Stomach smooth muscle (tissue), 2 donors: ENCODE measurements around the gene SLC1A1.

Source experiments
- H3K27ac ChIP-seq: one replicate; pipeline ENCODE4 v1.7.0; 2013; ENCODE audit warnings: mild to moderate bottlenecking, low read length, inconsistent platforms
- H3K27me3 ChIP-seq, 2 donors: one replicate each; pipeline ENCODE4 v1.7.0; 2013; ENCODE audit warnings: low read length in 2 of 2; ENCODE audit not compliant: insufficient read depth in 2 of 2, control insufficient read depth in 1 of 2
- H3K36me3 ChIP-seq, 2 donors: one replicate each; pipeline ENCODE4 v1.7.0; 2013; ENCODE audit warnings: low read length in 2 of 2; ENCODE audit not compliant: control insufficient read depth in 2 of 2, insufficient read depth in 2 of 2
- H3K4me1 ChIP-seq: one replicate; pipeline ENCODE4 v1.7.0; 2013; ENCODE audit warnings: low read length; ENCODE audit not compliant: control insufficient read depth, insufficient read depth
- H3K4me3 ChIP-seq, 2 donors: one replicate each; pipeline ENCODE4 v1.7.0; 2013; ENCODE audit warnings: low read length in 2 of 2
- H3K9ac ChIP-seq, 2 donors: one replicate each; pipeline ENCODE4 v1.7.0; 2013; ENCODE audit warnings: low read length in 2 of 2, mild to moderate bottlenecking in 1 of 2
- H3K9me3 ChIP-seq, 2 donors: one replicate each; pipeline ENCODE4 v1.7.0; 2013; ENCODE audit warnings: low read length in 2 of 2; ENCODE audit not compliant: control insufficient read depth in 2 of 2
- donor health status: healthy.
- donor health status: Pancreatic carcinoma.

The SLC1A1 gene

DNA sequence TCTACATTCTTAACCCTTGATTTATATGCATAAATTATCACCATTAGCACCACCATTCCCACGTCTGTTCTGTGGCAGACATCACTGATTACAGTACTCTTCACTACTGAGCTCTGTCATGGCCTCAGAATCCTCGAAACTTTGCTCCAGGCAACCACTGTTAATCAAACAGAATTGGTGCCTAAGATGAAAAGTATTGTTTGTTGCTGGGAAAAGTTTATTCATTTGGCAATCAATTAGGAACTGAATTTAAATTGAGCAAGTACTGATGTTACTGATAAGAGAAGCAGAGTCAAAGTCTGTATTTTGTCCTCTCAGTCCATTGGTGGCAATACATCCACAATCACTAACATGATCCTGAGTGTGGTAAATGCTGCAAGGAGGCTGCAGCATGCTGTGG is 12.8 kb downstream of the SLC1A1 start:
- Histone ChIP-seq H3K9ac (no peak overlapping the region), H3K9me3 (no peaks in the 10 kb centered on the region), H3K36me3 (no peaks in the 10 kb centered on the region), H3K4me3 (no peak overlapping the region), H3K4me1 (no peaks in the 10 kb centered on the region), H3K27ac (no peak overlapping the region), H3K27me3 (no peaks in the 10 kb centered on the region)

DNA sequence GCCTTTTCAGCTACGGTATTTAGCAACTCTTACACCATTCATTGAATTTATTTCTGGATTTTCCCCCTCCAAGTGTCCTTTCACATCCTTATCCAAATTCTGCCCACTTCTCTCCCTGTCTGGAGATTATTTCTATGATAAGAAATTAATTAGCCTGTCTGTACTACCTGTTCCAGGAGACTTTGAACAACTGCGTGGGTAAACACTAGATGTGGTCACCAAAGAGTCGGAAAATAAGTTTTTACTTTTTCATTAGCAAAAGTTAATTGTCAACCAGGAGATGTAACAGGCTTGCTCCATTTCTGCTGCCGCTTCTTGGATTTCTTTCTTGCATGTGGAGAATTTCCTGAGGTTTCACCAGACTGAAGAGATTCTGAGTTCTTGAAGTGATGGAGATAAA is 14.0 kb downstream of the SLC1A1 start:
- Histone ChIP-seq H3K36me3 (no peaks in the 10 kb centered on the region), H3K27me3 (no peaks in the 10 kb centered on the region), H3K4me1 (no peaks in the 10 kb centered on the region), H3K9ac (no peak overlapping the region), H3K27ac (no peak overlapping the region), H3K9me3 (no peaks in the 10 kb centered on the region), H3K4me3 (no peak overlapping the region)

DNA sequence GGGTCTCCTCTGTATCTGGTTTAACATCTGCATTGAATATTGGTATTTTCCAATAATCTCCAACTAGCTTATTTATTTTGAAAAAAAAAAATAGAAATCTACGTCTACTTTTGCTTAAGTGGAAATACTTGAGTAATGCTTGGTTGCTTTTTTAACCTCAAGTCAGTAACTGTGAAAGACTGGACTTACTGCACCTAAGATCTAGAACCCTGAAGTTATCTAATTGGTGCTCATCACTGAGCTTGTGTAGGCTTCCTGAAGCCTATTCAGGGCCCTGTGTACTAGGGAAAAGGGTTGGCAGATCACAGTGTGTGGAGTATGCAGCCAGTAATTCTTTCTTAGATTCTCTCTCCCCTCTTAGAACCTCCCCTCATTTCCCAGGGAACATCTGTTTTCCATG is 16.2 kb downstream of the SLC1A1 start:
- H3K9me3 ChIP-seq = no peaks in the 10 kb centered on the region
- H3K36me3 ChIP-seq = no peaks in the 10 kb centered on the region
- no peak overlapping the region for H3K27ac ChIP-seq
- no peak overlapping the region for H3K4me3 ChIP-seq
- H3K27me3 ChIP-seq = no peaks in the 10 kb centered on the region
- H3K9ac ChIP-seq = no peak overlapping the region
- H3K4me1 ChIP-seq = no peaks in the 10 kb centered on the region

DNA sequence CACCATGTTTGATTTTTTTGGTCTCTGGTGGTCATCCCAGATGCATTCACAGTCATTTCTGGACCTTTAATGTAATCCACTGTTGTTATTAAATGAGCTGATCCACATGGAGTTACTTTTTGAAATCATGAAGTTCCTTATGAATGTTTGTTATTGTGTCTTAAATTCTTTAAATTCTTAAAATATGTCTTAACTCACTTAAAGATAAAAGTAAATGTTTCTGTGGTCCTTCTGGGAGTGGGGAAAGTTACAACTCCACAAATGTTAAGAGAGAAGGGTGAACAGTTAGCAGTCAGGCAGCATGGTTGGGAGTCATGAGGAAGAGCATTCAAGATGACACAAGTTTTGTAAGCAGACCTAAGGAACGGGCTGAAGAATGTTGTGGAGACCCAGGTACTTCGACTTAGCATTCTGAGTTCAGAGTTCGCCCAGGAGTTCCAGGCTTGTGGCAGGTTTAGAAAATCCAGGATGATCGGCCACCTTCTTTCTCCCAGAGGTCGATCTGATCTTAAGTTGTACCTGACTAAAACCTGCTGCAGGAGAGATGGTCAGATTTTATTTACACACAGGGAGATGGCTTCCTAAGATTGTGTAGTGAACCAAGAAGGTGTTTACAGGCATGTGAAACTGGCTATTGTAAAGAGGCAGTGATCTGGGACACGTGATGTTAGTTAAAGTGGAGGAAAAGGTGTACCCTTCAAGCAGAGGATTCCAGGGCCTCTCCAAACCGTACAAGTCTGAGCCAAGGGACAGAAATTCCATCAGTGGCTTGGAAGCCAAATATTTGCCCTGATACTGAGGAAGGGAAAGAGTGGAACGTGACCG is 17.2 kb downstream of the SLC1A1 start:
- H3K4me1 ChIP-seq = no peaks in the 10 kb centered on the region
- no peaks in the 10 kb centered on the region for H3K9me3 ChIP-seq
- H3K9ac ChIP-seq = no peak overlapping the region
- no peak overlapping the region for H3K4me3 ChIP-seq
- no peak overlapping the region for H3K27ac ChIP-seq
- no peaks in the 10 kb centered on the region for H3K27me3 ChIP-seq
- no peaks in the 10 kb centered on the region for H3K36me3 ChIP-seq

DNA sequence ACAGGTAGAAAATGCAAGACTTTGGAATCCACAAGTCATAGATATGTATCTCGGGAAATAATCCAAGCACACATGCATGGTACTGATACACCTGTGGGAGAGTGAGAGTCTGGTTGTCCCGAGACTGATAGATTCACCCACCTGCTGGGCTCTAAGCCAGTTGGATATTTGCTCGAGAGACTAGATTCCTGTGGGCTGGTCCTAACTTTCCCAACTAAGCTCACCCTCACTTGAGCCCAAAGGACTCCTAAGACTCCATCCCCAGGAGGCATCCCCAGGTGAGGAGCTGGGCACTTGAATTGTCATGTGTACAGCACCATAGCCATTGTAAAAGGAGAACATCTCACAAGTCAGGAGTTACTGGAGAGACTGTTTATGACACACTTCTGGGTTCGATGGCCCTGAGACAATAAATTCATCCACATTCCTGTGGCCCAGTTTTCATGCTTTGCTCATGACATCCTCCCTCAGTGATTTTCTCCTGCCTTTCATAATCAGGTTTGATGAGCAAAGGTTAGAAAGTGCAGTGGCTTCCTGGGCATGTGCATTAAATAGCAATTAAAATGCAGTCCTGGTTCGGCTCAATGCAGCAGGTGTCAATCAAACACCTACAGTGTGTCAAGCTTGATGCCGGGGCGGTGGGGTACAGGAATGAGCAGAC is 18.1 kb downstream of the SLC1A1 start:
- H3K4me3 ChIP-seq = no peak overlapping the region
- H3K27me3 ChIP-seq = no peaks in the 10 kb centered on the region
- H3K9me3 ChIP-seq = no peaks in the 10 kb centered on the region
- H3K36me3 ChIP-seq = no peaks in the 10 kb centered on the region
- no peak overlapping the region for H3K9ac ChIP-seq
- H3K4me1 ChIP-seq = no peaks in the 10 kb centered on the region
- no peak overlapping the region for H3K27ac ChIP-seq

DNA sequence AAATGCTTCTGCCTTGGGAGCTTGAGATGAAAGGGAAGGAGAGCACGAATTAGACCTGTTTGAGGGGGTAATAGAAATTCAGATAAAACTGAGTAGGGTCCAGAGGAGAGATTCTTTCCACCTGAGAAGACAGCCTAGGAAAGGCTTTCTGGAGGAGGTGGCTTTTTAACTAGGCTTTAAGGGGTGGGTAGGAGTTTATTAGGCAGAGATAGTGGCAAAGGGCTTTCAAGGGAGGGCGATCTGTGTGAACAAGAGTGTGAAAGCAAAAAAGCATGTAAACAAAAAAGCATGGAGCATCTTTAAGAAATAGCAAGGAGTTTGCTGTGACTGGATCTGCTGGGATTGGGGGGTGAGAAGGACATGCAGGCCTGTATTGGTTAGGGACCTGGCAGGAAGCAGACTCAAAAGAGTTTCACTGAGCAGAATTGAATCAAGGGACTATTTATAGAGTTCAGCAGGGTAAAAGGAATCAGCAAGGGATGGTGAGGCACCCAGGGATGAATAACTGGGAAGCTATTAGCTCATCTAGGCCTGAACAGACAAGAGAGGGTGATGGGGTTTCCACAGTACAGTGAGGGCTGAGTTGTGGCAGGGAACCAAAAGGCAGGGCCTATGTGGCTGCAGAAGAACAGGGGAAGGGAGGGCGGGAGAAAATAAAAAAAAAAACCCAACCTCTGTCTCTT is 18.8 kb downstream of the SLC1A1 start:
- Histone ChIP-seq H3K27ac (peak overlapping the region; percentile 13), H3K4me3 (no peak overlapping the region), H3K4me1 (no peaks in the 10 kb centered on the region), H3K27me3 (no peaks in the 10 kb centered on the region), H3K36me3 (no peaks in the 10 kb centered on the region), H3K9me3 (no peaks in the 10 kb centered on the region), H3K9ac (no peak overlapping the region)

DNA sequence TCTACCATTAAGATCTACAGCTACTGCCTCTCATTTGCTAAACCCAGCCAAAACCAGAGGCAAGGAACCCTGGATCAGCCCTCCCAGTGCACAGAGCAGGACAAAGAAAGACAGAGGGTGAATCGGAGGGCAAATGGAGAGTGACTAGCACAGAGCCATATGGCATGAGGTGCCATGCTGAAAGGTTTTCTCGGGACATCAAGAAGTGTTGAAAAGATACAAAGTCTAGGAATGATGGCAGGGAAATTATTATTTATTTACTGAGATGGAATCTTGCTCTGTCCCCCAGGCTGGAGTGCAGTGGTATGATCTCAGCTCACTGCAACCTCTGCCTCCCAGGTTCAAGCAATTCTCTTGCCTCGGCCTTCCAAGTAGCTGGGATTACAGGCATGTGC is 19.3 kb downstream of the SLC1A1 start:
- H3K36me3 ChIP-seq = no peaks in the 10 kb centered on the region
- no peaks in the 10 kb centered on the region for H3K27me3 ChIP-seq
- H3K4me1 ChIP-seq = no peaks in the 10 kb centered on the region
- H3K27ac ChIP-seq = no peak overlapping the region
- no peak overlapping the region for H3K4me3 ChIP-seq
- no peak overlapping the region for H3K9ac ChIP-seq
- H3K9me3 ChIP-seq = no peaks in the 10 kb centered on the region

DNA sequence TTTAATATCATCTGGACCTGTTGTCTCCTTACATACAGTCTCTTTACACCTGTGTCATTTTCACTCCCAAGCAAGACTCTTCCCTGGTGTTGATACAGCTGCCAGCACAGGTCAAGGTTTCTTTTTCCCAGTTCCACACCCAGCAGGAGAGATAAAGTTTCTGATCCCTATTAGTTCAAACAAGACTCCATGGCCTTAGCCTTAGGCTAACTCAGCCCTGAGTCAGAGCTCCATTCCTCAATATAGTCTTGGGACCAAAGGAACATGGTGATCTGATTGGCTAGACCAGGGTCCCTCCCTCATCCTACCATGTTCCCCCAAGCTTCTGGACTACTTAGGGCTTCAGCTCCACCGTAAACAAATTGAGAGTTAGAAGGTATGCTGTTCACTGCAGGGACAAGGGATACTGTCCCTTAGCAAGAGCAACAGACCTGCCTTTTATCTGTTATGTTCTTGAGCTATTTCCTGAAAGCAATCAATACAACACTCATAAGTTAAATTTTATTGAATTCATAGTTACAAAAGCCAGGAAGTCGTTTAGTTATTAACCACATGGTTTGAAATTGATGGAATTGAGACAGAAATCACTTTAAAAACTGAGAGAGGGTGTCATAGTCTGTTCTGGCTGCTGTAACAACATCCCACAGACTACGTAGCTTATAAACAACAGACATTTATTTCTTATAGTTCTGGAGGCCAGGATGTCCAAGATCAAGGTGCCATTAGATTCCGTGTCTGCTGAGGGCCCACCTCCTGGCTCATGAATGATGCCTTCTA is 20.5 kb downstream of the SLC1A1 start:
- no peaks in the 10 kb centered on the region for H3K27me3 ChIP-seq
- no peaks in the 10 kb centered on the region for H3K36me3 ChIP-seq
- no peak overlapping the region for H3K9ac ChIP-seq
- H3K4me3 ChIP-seq = no peak overlapping the region
- no peaks in the 10 kb centered on the region for H3K4me1 ChIP-seq
- H3K9me3 ChIP-seq = no peaks in the 10 kb centered on the region
- no peak overlapping the region for H3K27ac ChIP-seq

DNA sequence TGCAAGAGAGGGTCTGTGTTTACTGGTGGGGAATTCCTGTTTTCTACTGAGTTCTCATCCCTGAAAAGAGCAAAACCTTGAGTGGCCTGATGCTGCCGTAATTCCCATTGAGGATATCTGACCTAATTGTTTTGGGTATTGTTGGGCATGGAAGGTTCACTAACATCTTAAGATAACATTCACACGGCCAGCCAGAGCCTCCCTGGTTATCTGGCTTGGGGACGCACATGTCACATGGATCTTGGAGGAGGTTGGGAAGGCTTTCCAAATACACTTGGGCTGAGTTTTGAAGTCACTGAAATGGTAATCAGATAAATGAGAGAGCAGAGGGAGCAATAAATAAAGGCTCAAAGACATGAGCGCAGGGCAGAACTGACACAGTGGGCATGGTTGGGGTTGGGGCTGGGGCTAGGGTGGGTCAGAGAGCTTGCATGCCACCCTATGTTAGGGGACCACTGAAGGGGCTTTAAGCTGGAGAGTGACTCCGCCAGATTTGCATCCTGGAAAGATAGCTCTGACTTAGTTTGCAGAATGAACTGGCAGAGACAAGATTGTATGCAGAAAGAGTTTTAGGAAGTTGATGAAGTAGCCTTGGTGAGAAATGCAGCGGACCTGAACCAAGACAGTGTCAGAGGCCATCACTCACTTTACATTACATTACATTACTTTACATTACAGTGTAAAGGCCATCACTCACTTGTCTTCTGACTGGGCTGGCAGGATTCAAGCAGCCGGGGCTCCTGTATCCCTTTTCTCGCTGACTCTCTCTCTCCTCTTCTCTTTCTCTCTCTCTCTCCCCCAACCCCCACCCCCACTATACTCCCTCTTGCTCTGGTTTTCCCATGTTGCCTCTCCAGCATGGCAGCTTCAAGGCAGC is 24.2 kb downstream of the SLC1A1 start:
- Histone ChIP-seq H3K9me3 (no peaks in the 10 kb centered on the region), H3K27ac (no peak overlapping the region), H3K9ac (no peak overlapping the region), H3K4me1 (peaks cover 12% of the 10 kb centered on the region), H3K27me3 (no peaks in the 10 kb centered on the region), H3K36me3 (no peaks in the 10 kb centered on the region), H3K4me3 (no peak overlapping the region)

DNA sequence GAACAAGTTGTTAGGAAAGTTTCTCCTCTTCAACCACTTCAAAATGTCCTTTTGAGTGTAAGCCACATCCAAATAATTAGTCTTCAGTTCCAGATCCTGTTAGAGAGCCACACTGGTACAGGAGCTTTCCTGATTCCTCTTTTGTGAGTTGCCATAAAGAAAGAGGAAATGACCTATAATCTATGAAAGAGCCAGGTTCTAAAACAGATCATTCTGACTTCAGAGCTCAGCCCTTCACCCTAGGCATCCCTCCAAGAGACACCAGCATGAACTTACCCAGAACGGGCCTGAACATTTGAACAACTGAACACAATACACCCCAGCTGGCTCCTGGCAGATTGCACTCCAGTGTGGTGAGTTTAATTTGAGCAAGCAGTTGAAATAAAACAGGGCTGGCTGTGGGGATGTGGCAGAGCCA is 25.7 kb downstream of the SLC1A1 start:
- Histone ChIP-seq H3K27me3 (no peaks in the 10 kb centered on the region), H3K36me3 (no peaks in the 10 kb centered on the region), H3K9me3 (no peaks in the 10 kb centered on the region), H3K4me3 (no peak overlapping the region), H3K27ac (peak overlapping the region; percentile 70), H3K9ac (no peak overlapping the region), H3K4me1 (peaks cover 12% of the 10 kb centered on the region)
